ENCODE results near the gene ZNF688. TPM values are rescaled to one million over a fixed set of nuclear protein-coding genes. Genes with fewer than 3 reads are reported as not detected.

Gene ZNF688
- total and polyA plus RNA-seq, 2 of the 8 experiments (the other 6 are each of a cell fraction or from before 2014, with no cell fraction given), result 2.7 to 3.5 TPM

GRCh38 chr16:30585400-30586191, 14.1 kb upstream of the ZNF688 start, which contains the start of gene ZNF785:
Gene ZNF785, minus strand, starts transcription at chr16:30585697. Its CDS starts 86 bp downstream, at chr16:30585611.
- Histone ChIP-seq H3K4ac (replicated peaks; ENCODE audit: insufficient read length, low read depth, low read length) (peak within 1 kb of the TSS; percentile 38), H2BK12ac (ENCODE audit: low read depth, low read length) (peak within 1 kb of the TSS; percentile 93; the same call in 1 of the 2 replicates), H3K4me1 (replicated peaks in 1 of 4; ENCODE audit: control insufficient read depth in 3 of 4, insufficient read depth in 4 of 4, low read length in 3 of 4) (no peaks in the 10 kb centered on the region; a peak in 3 of 7 replicates), H3K4me3 (ENCODE audit: extremely low read depth in 1 of 4, insufficient read depth in 2 of 4, low read depth in 3 of 4, low read length in 4 of 4) (peak within 1 kb of the TSS; percentile 78 to 89 (median 84)), H3K14ac (ENCODE audit: insufficient read length) (peak within 1 kb of the TSS; percentile 95), H3K36me3 (ENCODE audit: control insufficient read depth in 2 of 4, insufficient read depth in 4 of 4, low read length in 3 of 4) (peaks cover 4 to 24% (median 14%) of the 10 kb centered on the region in 4 experiments; a peak in 7 of 8 replicates), H2BK20ac (ENCODE audit: low read length) (no peak within 1 kb of the TSS), H3K9ac (replicated peaks in 1 of 4; ENCODE audit: extremely low read depth in 1 of 4, low read depth in 3 of 4, low read length in 3 of 4) (peak within 1 kb of the TSS; percentile 62 to 84 (median 80)), H3K9me3 (ENCODE audit: insufficient read depth in 2 of 2, low read depth in 1 of 2, low read length in 1 of 2) (no peaks in the 10 kb centered on the region), H4K8ac (ENCODE audit: extremely low read depth, insufficient read depth, low read length) (peak within 1 kb of the TSS; percentile 91), H3K4me2 (ENCODE audit: insufficient read depth in 1 of 2, low read depth in 2 of 2, low read length in 2 of 2) (peak within 1 kb of the TSS; percentile 50 to 80), H2AK5ac (ENCODE audit: low read depth, low read length) (no peak within 1 kb of the TSS; the same call in 1 of the 2 replicates), H3K23me2 (ENCODE audit: low read depth, low read length) (peaks cover 7% of the 10 kb centered on the region; the same call in 1 of the 2 replicates), H4K20me1 (replicated peaks in 1 of 2; ENCODE audit: control insufficient read depth in 1 of 2, insufficient read depth in 2 of 2, low read length in 2 of 2) (peaks cover 0 to 3% of the 10 kb centered on the region in 2 experiments), H3K79me1 (ENCODE audit: low read depth, low read length) (peaks cover 9% of the 10 kb centered on the region), H3K23ac (ENCODE audit: insufficient read length) (no peak within 1 kb of the TSS), H2AFZ (ENCODE audit: low read length) (0 out of 2 replicates have a peak within 1 kb of the TSS, but pooled peaks have one; percentile 59), H3K27ac (ENCODE audit: low read depth, low read length) (peak within 1 kb of the TSS; percentile 86), H4K5ac (ENCODE audit: insufficient read length, low read depth, low read length) (peak within 1 kb of the TSS; percentile 92), H2BK15ac (ENCODE audit: low read length) (peak within 1 kb of the TSS; percentile 84), H4K91ac (replicated peaks; ENCODE audit: insufficient read length, low read length) (peak within 1 kb of the TSS; percentile 83), H3K79me2 (ENCODE audit: control insufficient read depth in 1 of 2, insufficient read depth in 2 of 2, low read length in 2 of 2) (peaks cover 0 to 8% of the 10 kb centered on the region in 2 experiments; a peak in 2 of 4 replicates), H2BK120ac (replicated peaks; ENCODE audit: low read depth, low read length) (peak within 1 kb of the TSS; percentile 90), H2BK5ac (ENCODE audit: low read depth, low read length) (peak within 1 kb of the TSS; percentile 90; the same call in 1 of the 2 replicates), H3K56ac (replicated peaks; ENCODE audit: insufficient read length, low read depth, low read length) (peak within 1 kb of the TSS; percentile 97), H3K27me3 (replicated peaks in 1 of 4; ENCODE audit: control insufficient read depth in 3 of 4, extremely low read depth in 1 of 4, insufficient read depth in 3 of 4, low read length in 3 of 4) (no peaks in the 10 kb centered on the region), H3K18ac (ENCODE audit: extremely low read depth, low read length) (peak within 1 kb of the TSS; percentile 83)
- 4% methylated on average over 46 of the region's 50 CpGs; no CpG with 5 or more reads in 1 of the 2 experiments for WGBS, 2 experiments (ENCODE audit: extremely low coverage in 1 of 2, insufficient coverage in 1 of 2, insufficient read length in 1 of 2, insufficient replicate concordance in 2 of 2, low coverage in 1 of 2, low lambda C conversion rate in 2 of 2, missing lambda C conversion rate in 1 of 2)
- POLR2A ChIA-PET (ENCODE audit: partially characterized antibody), result interaction anchor here (0.7 to 5.9 kb wide), 24 partner anchors 8 to 186 kb away, joined by 3 to 45 read pairs (median 3); partner anchors contain the start of genes ZNF688, ZNF689, ZNF747 and ZNF764
- CTCF ChIA-PET (ENCODE audit: partially characterized antibody), result interaction anchor here (0.8 to 4.5 kb wide), 10 partner anchors 12 to 183 kb away, joined by 3 to 21 read pairs (median 4); partner anchors contain the start of gene ZNF764
- DNase-seq (ENCODE audit: low read depth in 1 of 2, low spot score in 2 of 2), result peak; percentile 91 to 93
- FAIRE-seq, result peak; percentile 63
- TF ChIP-seq JUN (IDR thresholded peaks at IDR 0.05; ENCODE audit: low read depth, low read length), result no peak
- peak; percentile 53; the same call in 1 of the 2 replicates for TF ChIP-seq TBP (IDR thresholded peaks at IDR 0.05; ENCODE audit: low read depth, low read length)
- no peak for TF ChIP-seq ZNF274 (IDR thresholded peaks at IDR 0.05; ENCODE audit: borderline replicate concordance, extremely low read depth, low read length)
- TF ChIP-seq ASH2L (IDR thresholded peaks at IDR 0.05; ENCODE audit: low read length), result peak; percentile 51
- TF ChIP-seq SP2 (IDR thresholded peaks at IDR 0.05; ENCODE audit: low read length), result no peak
- TF ChIP-seq POLR2AphosphoS5 (IDR thresholded peaks at IDR 0.05; ENCODE audit: low read depth, low read length), result peak; percentile 66; the same call in 1 of the 2 replicates
- no peak for TF ChIP-seq TAF7 (optimal IDR thresholded peaks at IDR 0.05; ENCODE audit: borderline replicate concordance, low read depth, low read length)
- peak; percentile 45; the same call in 1 of the 2 replicates for TF ChIP-seq ATF2 (IDR thresholded peaks at IDR 0.05; ENCODE audit: low read length)
- TF ChIP-seq RFX5 (IDR thresholded peaks at IDR 0.05; ENCODE audit: borderline replicate concordance, low read depth, low read length), result no peak

All from H1 (cell line).